ENCODE measurements around the gene ODC1.
A peak's percentile ranks its signal among the peaks of the same experiment; 100 is the strongest.
"Not testable (repeated sequence)": the region's sequence is repeated elsewhere in the genome, so short reads cannot be mapped to it uniquely, and the experiment has no call there.

ODC1 gene

DNA sequence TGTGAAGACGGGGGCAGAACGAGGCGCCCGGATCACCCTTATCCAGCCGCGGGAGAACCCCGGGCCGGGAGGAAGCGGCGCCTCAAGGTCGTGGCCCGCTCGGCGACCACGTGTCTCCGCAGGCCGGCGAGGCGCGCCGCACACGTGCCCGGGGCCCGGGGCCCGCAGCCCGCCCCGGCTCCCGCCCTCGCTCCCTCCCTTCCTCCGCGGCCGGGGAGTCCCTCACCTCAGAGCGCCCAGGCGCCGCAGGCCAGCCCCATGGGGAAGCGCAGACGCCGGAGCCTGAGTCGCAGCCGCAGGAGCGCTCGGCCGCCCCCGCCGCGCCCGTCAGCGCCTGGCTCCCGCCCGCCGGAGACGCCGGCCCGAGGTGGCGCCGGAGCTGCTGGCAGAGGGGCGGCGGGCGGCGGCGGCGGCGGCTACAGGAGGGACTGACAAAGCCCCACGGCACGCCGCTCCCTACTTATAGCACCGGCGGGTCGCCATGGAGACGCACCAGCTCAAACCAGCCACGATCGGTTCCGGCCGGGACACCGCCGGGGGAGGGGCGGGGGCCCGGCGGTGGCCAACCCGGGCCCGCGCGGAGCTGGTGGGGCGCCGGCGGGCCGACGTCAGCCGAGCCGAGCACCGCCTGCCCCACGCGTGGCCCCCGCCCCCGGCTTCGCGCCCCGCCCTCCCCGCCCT, at the start of gene ODC1:
ODC1 (minus strand) TSS at position 433 of the 681 bp plus-strand sequence. CDS start 3,295 bp downstream, outside the sequence.
- DNase-seq, result peak; percentile 53

DNA sequence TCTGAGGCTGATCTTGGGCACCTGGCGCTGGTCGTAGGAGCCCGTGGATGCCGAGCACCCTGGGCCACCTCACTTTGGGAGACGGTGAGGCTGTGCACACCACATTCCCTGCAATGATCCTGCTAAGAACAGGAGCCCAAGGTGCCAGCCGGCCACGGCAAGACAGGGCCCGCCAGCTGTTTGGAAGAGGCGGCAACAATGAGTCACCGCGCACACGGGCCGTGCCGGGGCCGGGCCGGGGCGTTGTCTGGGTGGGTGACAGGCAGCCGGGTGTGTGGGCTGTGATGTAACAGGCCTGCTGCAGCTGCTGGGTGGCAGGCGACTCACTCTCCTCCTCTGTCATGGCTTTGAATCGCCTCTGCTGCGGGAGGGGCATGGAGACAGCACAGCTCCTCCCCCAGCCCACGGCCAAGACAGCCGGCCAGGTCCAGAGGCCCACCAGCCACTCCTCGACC, 49.7 kb upstream of the ODC1 start:
- no peak for DNase-seq

DNA sequence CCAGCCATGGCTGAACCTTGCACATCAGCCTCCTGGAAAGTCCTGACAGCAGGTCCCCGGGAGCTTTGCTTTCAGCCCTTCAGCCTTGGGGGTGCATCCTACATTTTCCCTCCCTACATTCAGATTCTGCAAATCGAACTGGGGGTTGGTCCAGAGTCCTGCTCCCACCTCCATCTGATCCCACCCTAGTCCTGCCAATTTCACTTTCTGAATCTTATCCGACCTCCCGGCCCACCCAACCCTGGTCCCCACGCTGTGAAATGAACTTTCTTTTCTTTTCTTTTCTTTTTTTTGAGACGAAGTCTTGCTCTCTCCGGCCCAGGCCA, 47.8 kb upstream of the ODC1 start:
- no peak for DNase-seq

DNA sequence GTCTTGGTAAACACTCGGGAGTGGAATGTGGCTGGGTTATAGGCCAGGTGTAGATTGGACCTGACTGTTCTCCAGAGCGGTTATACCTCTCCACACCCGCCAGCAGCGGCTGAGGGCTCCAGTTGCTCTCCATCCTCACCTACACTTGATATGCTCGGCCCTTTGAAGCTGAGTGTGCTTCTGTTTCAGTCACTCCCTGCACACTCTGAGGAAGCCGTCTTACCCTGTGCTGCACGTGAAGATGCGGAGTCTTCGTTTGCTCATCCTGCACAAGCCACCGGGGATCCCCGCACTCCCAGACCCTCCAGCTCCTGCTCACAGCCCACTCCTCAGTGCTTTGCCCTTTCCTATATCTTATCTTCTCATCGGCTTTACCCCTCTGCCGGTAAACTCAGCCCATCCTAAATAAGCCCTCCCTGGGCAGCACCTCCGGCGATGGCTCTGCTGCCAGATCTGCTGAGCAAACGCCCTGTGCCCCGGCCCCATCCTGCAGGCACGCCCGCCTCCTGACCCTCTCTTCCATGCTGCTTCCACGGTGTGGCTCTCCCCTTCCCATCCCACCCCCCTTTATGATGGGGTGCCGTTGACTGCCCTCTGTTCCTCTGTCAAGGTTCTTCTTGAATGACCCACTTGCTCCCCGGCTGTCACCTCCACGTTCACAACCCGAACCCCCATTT, 47.3 kb upstream of the ODC1 start:
- no peak for DNase-seq

DNA sequence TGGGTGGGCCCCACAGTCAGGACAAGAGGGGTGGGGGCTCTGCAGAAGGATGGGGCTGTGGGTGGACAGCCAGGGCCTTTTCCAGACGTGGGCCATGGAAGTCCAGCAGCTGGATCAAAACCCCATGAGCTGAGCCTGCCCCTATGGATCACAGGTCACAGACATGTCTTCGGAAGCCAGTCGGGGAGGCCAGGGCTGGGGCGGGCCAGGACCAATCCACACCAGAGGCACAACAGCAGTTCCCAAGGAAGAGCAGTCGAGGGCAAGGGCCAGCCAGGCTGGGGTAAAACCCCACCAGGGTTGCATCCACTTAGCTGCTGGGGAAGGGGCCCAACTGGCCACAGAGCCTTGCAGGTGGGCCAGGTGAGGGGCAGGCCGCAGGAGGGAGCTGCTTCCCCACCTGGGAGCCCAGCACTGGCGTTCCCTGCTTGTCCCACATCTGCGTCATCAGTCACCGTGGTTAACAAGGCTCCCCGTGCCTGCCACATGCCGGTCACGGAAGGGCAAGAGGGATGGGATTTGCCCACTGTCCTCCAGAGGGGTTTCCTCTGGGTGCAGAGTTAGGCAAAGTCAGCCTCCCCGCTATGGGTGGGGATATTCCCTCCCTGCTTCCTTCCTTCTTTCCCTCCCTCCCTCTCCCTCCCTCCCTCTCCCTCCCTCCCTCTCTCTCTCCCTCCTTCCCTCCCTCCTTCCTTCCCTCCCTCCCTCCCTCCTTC, 46.4 kb upstream of the ODC1 start:
- no peak for DNase-seq

DNA sequence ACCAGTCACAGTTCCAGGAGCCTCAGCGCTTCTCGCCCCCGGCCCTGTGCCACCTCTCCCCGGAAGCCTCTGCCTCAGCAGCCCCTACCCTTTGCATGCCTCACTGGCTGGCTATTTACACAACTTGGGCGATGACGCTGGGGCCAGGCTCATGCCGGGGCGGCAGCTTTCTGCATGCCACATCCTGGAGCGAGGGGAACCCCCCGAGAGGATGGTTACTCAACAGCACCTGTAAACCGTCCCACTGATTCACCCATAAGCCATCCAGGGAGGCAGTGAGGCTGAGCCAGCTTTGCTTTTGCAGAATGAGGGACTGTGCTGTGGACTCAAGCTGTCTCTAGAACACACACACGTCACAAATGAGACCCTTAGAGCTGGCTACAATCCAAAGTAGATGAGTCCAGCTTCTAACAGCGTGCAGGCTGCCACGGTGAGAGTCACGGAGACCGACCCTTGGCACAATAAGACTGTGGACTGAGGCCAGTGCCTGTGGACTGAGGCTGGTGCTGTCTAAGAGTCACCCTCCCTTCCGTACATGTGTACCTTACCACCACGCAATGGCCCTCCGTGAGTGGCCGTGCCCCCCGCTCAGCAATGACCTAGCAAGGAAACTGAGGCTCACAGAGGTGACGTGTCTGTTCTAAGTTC, 45.6 kb upstream of the ODC1 start:
- DNase-seq, result no peak

DNA sequence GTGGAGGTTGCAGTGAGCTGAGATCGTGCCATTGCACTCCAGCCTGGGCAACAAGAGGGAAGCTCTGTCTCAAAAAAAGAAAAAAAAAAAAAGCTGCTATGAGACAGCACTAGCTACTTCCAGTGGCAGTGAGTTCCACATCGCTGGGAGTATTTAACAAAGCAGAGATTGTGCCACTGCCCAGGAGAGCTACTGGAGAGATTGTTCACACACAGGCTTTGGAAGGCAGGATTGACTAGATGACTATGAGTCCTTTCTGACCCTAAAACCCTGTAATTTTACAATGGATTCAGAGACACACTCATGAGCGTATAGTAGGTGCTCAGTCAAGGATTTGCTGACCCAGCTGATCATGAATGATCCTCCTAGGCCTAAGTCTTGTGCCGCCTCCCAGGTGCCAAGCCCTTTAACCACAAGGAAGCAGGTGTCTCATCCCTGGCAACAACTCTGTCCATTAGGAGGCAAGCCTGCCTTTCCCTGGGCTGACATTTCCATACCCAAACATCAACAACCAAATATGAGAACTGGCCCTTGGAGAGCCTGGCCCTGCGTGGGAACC, 45.0 kb upstream of the ODC1 start:
- no peak for DNase-seq

DNA sequence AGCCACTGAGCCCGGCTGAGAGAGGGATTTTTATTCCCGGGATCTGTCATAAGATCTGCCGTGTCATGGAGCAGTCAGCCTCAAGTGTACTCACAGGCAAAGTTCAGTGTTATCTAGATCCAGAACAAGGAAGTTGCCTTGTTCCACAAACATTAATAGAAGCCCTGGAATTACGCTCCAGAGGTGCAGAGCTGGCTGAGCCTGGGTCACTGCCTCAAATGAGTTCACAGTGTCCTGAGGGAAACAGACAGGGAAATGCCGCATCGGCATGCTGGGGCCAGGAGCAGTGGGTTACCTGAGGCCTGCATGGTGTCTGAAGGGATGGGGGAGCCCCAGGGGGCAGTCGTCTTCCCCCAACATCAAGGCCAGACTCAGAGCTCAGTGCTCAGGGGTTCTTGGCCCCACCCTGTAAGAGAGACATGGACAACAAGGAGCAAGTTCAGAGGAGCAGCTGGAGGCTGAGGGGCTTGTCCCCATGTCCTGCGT, 42.7 kb upstream of the ODC1 start:
- no peak for DNase-seq

DNA sequence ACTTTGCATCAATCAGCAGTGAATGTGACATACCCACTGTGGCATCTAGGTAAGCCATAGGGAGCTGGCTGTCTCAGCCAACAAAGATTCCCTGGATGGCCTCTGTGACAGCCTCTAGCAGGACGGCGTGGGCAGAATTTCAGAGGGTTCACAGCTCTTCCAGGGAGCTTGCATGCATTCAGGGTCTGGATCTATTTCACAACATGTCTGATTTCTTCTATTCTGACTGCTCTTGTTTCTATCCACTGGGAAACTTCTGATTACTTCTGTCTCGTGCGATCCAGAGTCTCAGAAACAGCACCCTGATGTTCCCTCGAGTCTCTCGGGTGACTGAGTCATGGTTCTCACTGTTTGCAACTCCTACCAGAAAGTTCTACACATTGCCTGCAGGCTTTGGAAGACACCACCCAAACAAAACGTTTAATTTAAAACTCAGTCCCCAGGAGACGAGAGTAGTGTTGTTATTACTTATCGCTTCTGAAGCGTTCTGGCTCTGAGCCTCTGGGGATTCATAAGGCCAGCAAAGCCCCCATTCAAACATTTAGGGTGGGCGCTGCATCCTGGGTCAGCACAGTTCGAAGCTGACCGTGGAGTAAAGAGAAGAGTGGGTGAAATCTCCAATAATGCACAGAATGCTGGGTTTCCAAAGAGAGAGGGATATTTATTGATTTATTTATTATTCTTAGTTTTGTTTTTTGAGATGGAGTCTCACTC, 41.9 kb upstream of the ODC1 start:
- no peak for DNase-seq

DNA sequence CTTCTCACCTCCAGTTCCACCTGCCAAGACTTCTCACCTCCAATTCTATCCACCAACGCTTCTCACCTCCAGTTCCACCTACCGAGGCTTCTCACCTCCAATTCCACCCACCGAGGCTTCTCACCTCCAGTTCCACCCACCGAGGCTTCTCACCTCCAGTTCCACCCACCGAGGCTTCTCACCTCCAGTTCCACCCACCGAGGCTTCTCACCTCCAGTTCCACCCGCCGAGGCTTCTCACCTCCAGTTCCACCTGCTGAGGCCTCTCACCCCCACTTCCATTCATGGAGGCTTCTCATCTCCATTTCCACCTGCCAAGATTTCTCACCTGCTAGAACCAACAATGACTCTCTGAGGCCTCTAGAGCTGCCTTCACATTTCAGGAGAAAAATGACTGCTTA, 40.0 kb upstream of the ODC1 start:
- not testable (repeated sequence) for DNase-seq

DNA sequence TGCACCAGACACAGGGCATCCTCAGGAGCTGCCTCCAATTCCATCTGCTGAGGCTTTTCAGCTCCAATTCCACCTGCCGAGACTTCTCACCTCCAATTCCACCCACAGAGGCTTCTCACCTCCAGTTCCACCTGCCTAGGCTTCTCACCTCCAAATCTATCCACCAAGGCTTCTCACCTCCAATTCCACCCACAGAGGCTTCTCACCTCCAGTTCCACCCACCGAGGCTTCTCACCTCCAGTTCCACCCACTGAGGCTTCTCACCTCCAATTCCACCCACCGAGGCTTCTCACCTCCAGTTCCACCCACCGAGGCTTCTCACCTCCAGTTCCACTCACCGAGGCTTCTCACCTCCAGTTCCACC, 39.6 kb upstream of the ODC1 start:
- not testable (repeated sequence) for DNase-seq

DNA sequence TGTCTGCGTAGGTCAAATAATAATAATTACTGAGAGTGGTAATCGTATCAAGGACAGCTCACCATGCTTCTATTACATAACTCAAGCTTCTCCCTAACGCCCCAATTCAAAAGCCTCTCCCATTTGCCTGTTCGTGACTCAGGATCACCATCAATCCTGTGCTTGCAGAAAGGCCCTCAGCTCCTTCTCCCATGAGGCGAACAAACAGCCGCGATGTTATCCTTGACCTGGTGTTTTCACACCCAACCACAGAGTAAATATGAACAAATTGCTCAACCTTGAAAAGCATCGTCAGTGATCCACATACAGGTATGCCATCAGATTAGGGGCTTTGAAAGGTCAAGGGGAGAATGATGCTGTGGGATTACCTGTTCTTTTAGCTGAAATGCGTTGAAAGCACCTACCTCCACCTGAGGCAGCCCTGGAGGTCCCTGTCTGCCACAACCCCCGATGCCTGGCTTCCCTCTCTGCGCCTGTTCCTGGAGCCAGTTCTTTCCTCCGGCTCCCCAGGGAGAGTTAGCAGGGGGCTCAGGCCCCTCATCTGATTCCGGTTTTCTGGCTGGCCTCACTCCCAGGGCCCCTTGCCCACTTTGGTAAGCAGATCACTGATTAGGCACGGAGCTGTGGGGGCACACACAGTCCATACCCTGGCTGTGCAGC, 39.1 kb upstream of the ODC1 start:
- no peak for DNase-seq

DNA sequence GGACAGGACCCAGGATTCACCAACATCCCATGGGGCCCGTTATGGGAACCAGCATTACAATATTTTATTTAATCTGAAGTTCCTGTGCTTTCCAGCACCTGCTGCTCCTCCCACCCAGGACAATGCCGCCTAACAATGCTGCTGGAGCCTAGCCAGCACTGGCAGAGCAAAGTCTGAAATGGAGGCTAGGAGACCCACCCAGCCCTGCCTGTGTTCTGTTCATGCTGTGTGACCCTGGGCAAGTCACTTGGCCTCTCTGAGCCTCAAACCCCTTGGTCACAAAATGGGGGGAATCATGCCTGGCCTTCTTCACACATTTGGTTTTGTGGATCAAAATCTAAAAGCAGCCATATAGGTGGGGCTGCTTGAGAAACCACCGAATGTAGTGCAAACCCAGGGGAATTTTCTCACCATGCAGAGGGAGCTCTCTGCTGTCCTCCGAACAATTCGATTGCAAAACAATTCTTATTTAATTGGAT, 38.5 kb upstream of the ODC1 start:
- DNase-seq, result no peak

DNA sequence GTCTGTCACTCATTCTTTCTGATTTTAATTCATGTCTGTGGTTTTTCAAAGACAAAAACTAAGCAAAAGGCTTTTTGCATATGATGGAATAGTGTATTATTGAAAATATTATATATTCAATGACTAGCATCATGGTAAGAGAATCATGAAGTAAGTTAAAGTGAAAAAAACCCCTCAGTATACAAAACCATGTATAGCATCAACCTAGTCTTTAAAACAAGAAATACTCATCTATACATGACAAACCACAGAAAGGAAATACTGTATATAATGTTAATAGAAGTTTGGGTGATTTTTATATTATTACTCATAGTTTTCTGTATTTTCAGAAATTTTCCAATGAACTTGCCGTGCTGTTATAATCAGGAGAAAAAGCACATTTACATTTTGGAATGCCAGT, 38.0 kb upstream of the ODC1 start:
- DNase-seq, result no peak

DNA sequence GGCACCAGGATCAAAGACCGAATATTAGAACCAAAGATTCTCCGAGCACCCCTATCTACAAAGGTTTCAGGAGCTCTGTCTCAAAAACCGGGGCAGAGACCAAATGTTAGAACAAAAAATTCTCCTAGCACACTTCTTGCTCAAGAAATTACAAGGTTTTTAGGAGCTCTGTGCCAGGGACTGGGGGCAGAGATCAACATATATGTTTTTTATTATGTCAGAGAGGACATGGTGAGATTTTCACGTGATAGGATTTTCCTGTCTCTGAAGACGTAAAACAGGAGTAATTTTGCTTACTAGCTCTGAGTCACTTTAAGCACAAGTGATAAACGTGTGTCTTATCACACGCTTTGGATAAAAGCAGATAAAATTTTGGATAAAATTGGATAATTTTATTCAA, 34.8 kb upstream of the ODC1 start:
- no peak for DNase-seq

DNA sequence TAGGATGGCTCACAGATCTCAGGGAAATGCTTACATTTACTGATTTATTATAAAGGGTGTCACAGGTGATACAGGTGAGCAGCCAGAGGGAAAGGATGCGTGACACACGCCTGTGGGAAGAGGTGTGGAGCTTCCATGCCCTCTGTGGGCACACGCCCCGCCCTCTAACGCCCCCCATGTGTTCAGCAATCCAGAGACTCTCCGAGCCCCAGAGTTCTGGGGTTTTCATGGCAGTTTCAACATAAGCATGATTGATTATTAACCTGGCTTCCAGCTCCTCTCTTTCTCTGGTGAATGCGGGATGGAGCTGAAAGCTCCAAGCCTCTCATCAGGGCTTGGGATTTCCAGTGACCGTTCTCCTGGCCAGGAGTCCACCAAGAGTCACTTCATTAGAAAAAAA, 34.3 kb upstream of the ODC1 start:
- no peak for DNase-seq

DNA sequence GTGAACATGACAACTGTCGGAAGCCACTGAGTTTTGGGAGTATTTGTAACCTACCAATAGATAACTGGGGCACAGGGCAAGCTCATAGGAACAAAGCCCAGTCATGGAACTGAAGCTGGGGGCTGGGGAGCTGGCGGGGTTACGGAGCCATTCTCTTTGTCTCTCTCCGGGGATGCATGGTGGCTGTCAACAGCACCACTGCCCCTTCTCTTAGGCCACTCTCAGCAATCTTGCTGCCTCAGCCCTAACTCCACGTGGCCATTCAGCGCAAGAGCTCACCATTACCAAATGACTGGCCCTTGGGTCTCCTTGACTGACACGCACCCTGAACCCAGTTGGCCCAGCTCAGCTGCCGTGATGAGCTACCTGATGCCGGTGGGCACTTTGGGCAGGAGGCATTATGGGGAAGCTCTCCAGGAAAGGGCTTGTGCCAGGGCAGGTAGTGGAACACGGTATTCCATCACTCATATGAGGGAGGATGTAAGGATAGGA, 33.6 kb upstream of the ODC1 start:
- DNase-seq, result no peak

DNA sequence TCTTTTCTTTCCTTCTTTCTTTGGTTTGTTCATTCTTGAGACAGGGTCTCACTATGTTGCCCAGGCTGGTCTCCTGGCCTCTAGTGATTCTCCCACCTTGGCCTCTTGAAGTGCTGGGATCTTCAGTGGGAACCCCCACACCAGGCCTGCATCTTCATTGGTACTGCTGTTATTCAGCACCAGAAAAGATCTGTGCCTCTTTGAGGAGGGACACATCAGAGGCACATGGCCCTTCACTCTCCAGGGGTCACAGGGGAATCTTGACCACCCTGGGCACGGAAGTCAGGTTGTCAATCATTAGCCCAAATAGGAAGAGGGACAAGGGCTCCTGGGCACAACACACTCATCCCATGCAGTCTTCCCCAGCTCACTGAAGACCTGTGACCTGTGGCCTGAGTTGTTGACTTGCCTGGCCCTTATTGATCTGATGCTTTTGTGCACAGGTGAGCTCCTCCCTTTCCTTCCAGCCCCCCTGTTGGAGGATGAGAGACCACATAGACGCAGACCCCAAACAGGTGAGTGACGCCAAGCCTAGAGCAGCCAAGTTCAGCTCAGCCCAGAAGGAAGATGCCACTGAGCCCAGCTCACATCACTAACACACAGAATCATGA, 33.0 kb upstream of the ODC1 start:
- no peak for DNase-seq

DNA sequence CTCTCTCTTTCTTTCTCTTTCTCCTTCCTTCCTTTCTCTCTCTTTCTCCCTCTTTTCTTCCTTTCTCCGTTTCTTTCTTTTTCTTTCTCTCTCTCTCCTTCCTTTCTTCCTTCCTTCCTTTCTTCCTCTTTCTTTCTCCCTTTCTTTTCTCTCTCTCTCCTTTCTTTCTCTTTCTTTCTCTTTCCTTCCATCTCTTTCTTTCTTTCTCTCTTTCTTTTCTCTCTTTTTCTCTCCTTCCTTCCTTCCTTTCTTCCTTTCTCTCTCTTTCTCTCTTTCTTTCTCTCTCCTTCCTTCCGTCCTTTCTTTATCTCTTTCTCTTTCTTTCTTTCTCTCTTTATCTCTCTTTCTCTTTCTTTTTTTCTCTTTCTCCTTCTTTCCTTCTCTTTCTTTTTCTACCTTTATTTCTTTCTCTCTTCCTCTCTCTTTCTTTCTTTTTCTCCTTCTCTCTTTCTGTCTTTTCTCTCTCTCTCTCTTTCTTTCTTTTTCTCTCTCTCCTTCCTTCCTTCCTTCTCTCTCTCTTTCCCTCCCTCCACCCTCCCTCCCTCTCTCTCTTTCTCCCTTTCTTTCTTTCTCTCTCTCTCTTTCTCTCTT, 32.3 kb upstream of the ODC1 start:
- DNase-seq, result no peak

DNA sequence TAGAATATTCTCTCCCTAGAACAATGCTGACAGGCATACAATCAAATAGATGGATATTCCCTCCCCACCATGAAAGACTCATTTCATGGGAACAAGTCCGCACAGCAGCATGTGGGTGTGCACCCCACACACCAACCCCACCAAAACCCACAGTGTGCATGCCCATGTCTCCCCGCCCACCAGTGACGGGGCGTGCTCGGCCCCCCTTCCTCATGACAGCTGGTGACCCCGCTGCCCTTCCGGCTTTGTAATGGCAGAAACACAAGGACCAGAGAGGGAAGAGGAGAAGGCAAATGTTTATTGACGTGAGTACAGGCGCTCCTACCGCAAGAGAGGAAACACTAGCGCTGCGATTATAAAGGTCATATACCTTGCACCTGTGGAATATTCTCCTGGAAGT, 30.8 kb upstream of the ODC1 start:
- DNase-seq, result no peak

DNA sequence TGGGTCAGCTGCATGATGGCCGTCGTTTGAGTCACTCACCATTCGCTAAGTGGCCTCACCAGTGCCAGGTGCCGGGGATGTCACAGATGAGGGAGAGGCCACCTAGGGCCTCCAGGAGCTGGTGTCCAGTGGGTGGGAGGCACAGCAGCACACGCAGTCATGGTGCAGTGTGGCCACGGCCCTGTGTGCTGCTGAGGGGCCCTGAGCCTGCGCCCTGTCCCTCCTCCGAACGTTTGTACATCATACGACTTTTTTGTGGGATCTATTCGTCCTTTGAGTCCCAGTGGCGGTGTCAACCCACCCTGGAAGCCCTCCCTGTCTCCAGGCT, 30.1 kb upstream of the ODC1 start:
- DNase-seq, result no peak
